ENCODE results near the gene CDK8. TPM values are rescaled to one million over a fixed set of nuclear protein-coding genes. Genes with fewer than 3 reads are reported as not detected.

The CDK8 gene
- total and polyA plus RNA-seq, 7 donors: 6.2 to 14.5 (median 8.6) TPM

DNA sequence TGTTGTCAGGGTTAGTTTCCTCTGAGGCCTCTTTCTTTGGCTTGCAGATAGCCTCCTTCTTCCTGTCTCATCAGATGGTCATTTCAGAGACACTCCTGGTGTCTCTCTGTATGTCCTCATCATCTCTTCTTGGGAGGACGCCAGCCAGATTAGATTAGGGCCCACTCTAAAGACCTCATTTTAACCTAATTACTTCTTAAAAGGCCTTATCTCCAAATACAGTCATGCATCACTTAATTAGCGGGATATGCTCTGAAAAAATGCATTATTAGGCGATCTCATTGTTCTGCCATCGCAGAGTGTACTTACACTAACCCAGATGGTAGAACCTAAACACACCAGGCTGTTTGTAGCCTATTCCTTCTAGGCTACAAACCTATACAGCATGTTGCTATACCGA, 89.0 kb downstream of the CDK8 start:
- DNase-seq: no peak
- H3K9me3 ChIP-seq: no peaks in the 10 kb centered on the region
- TF ChIP-seq, protein P1, sequence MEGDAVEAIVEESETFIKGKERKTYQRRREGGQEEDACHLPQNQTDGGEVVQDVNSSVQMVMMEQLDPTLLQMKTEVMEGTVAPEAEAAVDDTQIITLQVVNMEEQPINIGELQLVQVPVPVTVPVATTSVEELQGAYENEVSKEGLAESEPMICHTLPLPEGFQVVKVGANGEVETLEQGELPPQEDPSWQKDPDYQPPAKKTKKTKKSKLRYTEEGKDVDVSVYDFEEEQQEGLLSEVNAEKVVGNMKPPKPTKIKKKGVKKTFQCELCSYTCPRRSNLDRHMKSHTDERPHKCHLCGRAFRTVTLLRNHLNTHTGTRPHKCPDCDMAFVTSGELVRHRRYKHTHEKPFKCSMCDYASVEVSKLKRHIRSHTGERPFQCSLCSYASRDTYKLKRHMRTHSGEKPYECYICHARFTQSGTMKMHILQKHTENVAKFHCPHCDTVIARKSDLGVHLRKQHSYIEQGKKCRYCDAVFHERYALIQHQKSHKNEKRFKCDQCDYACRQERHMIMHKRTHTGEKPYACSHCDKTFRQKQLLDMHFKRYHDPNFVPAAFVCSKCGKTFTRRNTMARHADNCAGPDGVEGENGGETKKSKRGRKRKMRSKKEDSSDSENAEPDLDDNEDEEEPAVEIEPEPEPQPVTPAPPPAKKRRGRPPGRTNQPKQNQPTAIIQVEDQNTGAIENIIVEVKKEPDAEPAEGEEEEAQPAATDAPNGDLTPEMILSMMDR (IDR thresholded peaks at IDR 0.05): no peak

DNA sequence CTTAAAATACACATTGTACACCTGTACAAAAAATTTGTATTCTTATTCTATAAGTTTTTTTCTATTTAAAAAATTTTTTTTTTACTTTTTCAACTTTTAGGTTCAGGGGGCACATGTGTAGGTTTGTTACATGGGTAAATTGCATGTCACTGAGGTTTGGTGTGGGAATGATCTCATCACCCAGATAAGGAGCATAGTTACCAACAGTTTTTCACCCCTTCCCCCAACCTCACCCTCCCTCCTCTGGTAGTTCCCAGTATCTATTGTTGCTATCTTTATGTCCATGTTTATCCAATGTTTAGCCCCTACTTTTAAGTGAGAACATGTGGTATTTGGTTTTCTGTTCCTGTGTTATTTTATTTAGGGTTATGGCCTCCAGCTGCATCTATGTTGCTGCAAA, 89.9 kb downstream of the CDK8 start:
- Histone ChIP-seq H3K4me1 (no peaks in the 10 kb centered on the region), H3K27me3 (ENCODE audit: insufficient read depth in 3 of 3, low read length in 2 of 3) (no peaks in the 10 kb centered on the region), H3K4me3 (no peak overlapping the region), H3K27ac (no peak overlapping the region), H3K9me3 (no peaks in the 10 kb centered on the region), H3K36me3 (ENCODE audit: insufficient read depth in 1 of 2, low read depth in 1 of 2) (no peaks in the 10 kb centered on the region)
- TF ChIP-seq, protein P1 (IDR thresholded peaks at IDR 0.05): no peak
- intact Hi-C loops (cut with DNase I): no loop called here
- no peak for DNase-seq
- ATAC-seq: no peak

More for the DNA sequence above, 89.0 kb downstream of the CDK8 start:
- ATAC-seq: no peak
- no peaks in the 10 kb centered on the region for H3K27me3 ChIP-seq (ENCODE audit: insufficient read depth in 3 of 3, low read length in 2 of 3)
- intact Hi-C loops (cut with DNase I): no loop called here
- H3K36me3 ChIP-seq (ENCODE audit: insufficient read depth in 1 of 2, low read depth in 1 of 2): no peaks in the 10 kb centered on the region
- no peak overlapping the region for H3K27ac ChIP-seq
- no peaks in the 10 kb centered on the region for H3K4me1 ChIP-seq
- 94 to 98% (median 96%) methylated on average over 5 of the region's 5 CpGs for WGBS, 3 donors
- H3K4me3 ChIP-seq: no peak overlapping the region

DNA sequence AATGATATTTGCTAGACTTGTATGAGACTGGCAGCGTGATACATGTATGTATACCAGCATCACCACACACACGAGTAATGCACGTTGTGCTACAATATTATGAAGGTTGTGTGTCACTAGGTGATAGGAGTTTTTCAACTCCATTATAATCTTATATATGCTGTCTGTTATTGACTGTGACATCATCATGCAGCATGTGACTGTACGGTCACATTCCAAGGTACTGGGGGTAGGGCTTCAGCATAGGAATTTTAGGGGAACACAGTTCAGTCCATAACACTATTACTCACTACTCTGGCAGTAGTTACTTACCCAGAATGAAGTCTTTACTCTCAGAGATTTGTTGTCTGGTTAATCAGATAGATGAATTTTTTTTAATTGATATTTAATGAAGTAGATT, 91.1 kb downstream of the CDK8 start:
- no peaks in the 10 kb centered on the region for H3K27me3 ChIP-seq (ENCODE audit: insufficient read depth in 3 of 3, low read length in 2 of 3)
- intact Hi-C loops (cut with DNase I): no loop called here
- H3K4me3 ChIP-seq: no peak overlapping the region
- no peaks in the 10 kb centered on the region for H3K9me3 ChIP-seq
- TF ChIP-seq, protein P1 (IDR thresholded peaks at IDR 0.05): no peak
- no peak overlapping the region for H3K27ac ChIP-seq
- ATAC-seq (no peak), DNase-seq (no peak)
- no peaks in the 10 kb centered on the region for H3K4me1 ChIP-seq
- WGBS, 3 donors: 93 to 96% (median 95%) methylated on average over 4 of the region's 4 CpGs
- peaks cover 0 to 11% of the 10 kb centered on the region in 2 donors for H3K36me3 ChIP-seq (ENCODE audit: insufficient read depth in 1 of 2, low read depth in 1 of 2)

DNA sequence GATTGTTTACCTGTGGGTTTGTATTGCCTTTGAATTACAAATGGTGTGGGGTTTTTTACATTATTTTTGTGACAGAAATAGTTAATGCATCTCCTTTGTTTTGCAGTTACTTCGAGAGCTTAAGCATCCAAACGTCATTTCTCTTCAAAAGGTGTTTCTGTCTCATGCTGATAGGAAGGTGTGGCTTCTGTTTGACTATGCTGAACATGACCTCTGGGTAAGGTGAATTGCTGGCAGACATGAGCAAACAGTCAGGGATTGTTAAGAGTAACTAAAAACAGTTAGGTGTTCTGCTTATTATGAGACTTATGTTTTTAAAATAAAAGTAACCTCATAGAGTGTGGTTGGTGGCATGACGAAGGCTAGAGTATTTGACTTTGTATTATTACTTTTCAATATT, 95.0 kb downstream of the CDK8 start:
- no peak overlapping the region for H3K4me3 ChIP-seq
- TF ChIP-seq, protein P1 (IDR thresholded peaks at IDR 0.05): no peak
- 67 to 74% (median 71%) methylated on average over 3 of the region's 3 CpGs for WGBS, 3 donors
- H3K4me1 ChIP-seq: no peaks in the 10 kb centered on the region
- no peak overlapping the region for H3K27ac ChIP-seq
- intact Hi-C loops (cut with DNase I): no loop called here
- H3K27me3 ChIP-seq (ENCODE audit: insufficient read depth in 3 of 3, low read length in 2 of 3): no peaks in the 10 kb centered on the region
- no peaks in the 10 kb centered on the region for H3K9me3 ChIP-seq
- ATAC-seq (no peak), DNase-seq (no peak)
- peaks cover 0 to 24% of the 10 kb centered on the region in 2 donors for H3K36me3 ChIP-seq (ENCODE audit: insufficient read depth in 1 of 2, low read depth in 1 of 2)

DNA sequence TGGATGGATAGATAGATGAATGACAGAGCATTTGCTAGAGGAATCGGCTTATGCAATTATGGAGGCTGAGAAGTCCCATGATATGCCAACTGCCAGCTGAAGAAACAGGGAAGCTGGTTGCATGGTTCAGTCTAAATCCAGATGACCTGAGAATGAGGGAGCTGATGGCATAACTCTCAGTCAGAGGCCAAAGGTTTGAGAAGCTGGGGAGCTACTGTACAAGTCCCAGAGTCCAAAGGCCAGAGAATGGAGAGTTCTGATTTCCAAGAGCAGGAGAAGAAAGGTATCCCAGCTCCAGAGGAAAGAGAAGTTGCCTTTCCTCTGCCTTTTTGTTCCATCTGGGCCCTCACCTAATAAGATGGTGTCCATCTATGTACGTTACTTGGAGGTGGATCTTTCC, 108.3 kb downstream of the CDK8 start:
- Histone ChIP-seq H3K4me3 (no peak overlapping the region), H3K36me3 (ENCODE audit: insufficient read depth in 1 of 2, low read depth in 1 of 2) (no peaks in the 10 kb centered on the region), H3K27ac (no peak overlapping the region), H3K4me1 (no peaks in the 10 kb centered on the region), H3K27me3 (ENCODE audit: insufficient read depth in 3 of 3, low read length in 2 of 3) (no peaks in the 10 kb centered on the region), H3K9me3 (no peaks in the 10 kb centered on the region)
- TF ChIP-seq, protein P1 (IDR thresholded peaks at IDR 0.05): no peak
- intact Hi-C loops (cut with DNase I): no loop called here
- 96 to 98% (median 98%) methylated on average over 2 of the region's 2 CpGs for WGBS, 3 donors
- no peak for DNase-seq
- ATAC-seq: no peak
